ENCODE measurements around the gene EPHA3.
"Not testable (repeated sequence)": the region's sequence is repeated elsewhere in the genome, so short reads cannot be mapped to it uniquely, and the experiment has no call there.

EPHA3 gene

DNA sequence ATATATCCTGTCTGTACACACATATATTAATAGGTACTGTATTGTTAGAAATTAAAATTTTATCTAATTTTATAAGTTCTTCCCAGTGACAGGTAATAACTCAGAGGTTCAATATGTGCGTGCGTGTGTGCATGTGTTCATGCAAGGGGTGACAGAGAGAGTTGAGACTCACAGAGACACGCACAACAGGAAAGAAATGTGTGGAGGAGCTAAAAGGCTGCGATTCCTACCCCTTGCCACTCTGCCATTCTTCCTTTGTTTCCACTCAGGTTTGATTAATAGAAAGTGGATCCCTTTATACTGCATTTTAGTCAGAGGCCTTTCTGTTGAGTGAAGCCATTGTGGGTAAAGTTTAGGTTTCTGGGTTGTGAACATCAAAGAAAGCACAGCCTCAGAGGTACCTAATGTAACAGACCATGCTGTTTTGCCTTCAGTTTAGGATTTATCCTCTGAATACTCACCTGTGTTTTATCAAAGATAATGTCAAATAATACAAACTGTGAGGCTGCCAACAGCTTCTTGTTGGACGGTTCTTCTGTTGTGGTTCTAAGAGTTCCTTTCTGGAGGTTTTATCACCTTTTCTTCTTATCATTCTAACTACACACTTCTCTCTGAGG, 182.3 kb downstream of the EPHA3 start:
- DNase-seq = no peak

DNA sequence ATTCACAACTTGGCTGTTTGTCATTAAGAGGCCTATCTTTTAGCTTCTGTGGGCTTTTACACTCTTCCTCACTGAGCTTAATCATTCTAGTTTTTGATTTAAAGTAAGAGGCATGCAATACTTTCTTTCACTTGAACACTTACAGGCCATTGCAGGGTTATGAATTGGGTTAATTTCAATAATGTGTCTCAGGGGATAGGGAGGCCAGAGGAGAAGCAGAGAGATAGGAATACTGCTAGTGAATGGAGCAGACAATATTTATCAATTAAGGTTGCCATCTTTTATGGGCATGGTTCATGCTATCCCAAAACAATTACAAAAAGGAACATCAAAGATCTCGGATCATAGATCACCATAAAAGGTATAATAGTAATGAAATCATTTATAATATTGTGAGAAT, 189.8 kb downstream of the EPHA3 start:
- DNase-seq = no peak

GRCh38 chr3:89300526-89300925, 193.1 kb downstream of the EPHA3 start:
- DNase-seq = no peak

GRCh38 chr3:89300981-89301380, 193.6 kb downstream of the EPHA3 start:
- DNase-seq = no peak

- no peak for DNase-seq
Observed at GRCh38 chr3:89303701-89304100, 196.3 kb downstream of the EPHA3 start.

GRCh38 chr3:89306540-89306939, 199.1 kb downstream of the EPHA3 start:
- no peak for DNase-seq

GRCh38 chr3:89311581-89311980, 204.2 kb downstream of the EPHA3 start:
- no peak for DNase-seq

GRCh38 chr3:89312141-89312540, 204.7 kb downstream of the EPHA3 start:
- DNase-seq = no peak

GRCh38 chr3:89314454-89315098, 207.2 kb downstream of the EPHA3 start:
- no peak for DNase-seq

GRCh38 chr3:89315750-89316470, 208.5 kb downstream of the EPHA3 start:
- DNase-seq = no peak

DNA sequence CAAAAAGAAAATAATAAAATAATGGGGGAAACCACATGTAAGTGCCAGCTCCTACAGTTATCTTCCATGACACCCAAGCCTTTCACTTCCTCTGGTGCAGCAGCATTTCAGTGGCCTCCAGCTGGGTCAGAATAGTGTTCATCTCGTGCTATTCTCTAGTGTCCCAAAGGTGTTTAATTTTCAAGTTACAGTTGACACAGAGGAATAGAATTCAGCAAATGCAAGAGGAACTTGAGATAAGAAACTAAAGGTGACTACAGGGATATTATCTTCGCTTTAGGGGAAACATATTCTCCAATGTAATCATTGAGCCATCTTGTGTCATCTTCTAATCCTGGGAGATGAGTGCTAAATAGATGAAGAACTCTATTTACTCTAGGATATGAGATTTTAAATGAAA, 212.8 kb downstream of the EPHA3 start:
- DNase-seq = no peak

GRCh38 chr3:89326997-89327396, 219.6 kb downstream of the EPHA3 start:
- no peak for DNase-seq

DNA sequence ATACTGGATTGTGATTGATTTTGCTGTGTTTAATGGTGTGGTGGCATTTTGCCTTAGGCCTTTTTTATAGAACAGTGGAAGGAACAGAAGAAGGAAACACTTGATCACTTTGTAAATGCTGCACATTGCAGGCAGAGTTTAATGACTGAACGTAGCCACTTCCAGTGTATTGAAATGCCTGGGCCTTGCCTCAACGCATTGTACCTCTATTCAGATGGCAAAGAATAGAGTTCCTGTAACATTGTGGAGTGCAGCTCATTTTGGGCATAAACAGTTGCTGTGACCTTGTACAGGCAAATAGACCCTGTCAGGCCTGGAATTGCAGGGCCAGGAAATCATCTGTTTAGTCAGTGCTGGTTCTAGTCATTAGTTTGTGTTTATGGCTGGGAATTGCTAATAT, 225.0 kb downstream of the EPHA3 start:
- no peak for DNase-seq

DNA sequence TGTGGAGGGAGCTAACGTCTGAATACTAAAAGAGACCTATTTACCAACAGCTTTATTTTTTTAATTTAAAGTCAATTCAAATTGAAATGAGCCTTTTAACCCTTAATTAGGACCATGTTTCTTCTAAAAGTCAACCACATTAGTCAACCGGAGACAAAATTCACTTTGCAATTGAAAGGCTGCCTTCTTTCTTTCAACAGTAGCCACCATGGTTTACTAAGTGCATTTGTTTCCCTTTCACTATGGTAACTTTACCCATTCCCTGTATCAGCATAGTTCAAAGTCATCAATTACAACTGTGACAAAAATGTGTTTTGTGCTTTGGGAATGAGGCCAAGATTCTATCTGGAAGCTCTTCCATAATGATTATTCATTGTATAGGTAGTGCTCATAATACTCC, 225.4 kb downstream of the EPHA3 start:
- no peak for DNase-seq

DNA sequence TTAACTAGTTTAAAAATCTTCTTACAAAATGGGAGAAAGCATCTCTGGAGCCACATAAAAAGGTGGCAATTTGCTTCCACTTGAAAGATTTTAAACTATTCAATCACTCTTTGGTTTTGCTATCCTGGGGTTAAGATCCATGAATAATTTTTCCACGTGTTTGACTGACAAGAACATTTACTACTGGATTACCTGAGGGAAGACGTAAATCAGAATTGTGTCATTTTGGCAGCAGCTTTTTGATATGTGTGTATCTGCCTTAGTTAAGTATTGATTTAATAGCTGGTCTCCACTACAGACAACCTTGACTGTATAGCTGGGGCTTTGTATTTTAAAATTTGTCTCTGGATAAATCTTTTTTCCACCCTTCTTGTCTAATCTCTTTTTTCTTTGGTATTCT, 228.3 kb downstream of the EPHA3 start:
- DNase-seq = no peak

- no peak for DNase-seq
Observed at GRCh38 chr3:89340408-89340807, 233.0 kb downstream of the EPHA3 start.

- no peak for DNase-seq
Observed at GRCh38 chr3:89344076-89344475, 236.7 kb downstream of the EPHA3 start.

- DNase-seq = not testable (repeated sequence)
Observed at GRCh38 chr3:89350935-89351334, 243.5 kb downstream of the EPHA3 start.

GRCh38 chr3:89353465-89353864, 246.0 kb downstream of the EPHA3 start:
- DNase-seq = no peak

GRCh38 chr3:89358281-89358680, 250.9 kb downstream of the EPHA3 start:
- no peak for DNase-seq

GRCh38 chr3:89360156-89360555, 252.7 kb downstream of the EPHA3 start:
- DNase-seq = no peak

DNA sequence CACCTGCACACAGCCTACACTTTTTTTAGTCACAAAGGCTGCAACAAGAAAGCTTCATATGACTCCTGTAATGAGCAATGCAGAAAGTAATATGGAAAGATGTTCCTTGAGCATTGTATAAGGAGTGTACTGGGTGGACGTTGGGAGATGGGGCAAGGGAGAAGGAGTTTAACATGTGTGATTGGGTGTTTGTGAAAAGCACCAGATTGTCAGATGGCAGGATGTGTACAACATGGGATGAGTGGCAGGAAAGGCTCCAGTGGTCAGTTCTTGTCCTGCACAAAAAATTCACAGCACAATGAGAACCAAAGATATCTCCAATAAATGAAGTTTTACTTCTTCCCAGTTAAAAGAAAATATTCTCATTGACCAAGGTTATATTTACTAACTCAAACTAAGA, 255.1 kb downstream of the EPHA3 start:
- DNase-seq = no peak

DNA sequence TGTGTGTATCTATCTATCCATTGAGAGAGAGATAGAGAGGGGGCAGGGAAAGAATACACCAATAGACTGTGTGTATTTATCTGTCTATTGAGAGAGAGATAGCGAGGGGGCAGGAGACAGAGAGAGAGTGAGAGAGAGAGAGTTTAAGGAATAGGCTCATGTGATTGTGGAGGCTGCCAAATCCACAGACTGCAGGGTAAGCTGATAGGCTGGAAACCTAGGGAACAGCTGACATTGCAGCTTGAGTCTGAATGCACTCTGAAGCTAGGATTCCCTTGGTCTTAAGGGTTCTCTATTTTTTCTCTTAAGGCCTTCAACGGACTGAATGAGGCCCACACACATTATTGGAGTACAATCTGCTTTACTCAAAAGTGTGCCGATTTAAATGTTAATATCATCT, 255.8 kb downstream of the EPHA3 start:
- DNase-seq = no peak

DNA sequence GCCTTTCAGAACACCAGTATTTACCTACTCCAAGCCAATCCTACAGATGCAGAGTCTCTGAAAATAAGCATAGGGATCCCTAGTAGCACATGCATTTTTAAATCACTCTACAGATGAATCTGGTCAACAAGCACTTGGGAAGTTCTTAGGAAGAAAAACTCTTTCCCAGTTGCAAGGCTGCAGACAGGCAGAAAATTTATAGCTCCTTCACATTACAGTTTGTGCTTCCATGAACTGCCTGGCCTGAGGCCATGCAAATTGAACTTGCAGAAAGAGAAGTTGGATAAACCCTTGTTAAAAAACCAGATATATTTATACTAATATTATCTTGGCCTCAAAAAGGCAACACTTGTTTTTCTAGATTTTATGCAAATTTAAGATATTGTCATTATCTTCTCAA, 256.9 kb downstream of the EPHA3 start:
- no peak for DNase-seq

Measured in right forelimb (tissue), 1 donor.